ENCODE results near the gene TMPRSS3.

- no peak for TF ChIP-seq CTCF (IDR thresholded peaks at IDR 0.05)
- no peak for TF ChIP-seq EP300 (IDR thresholded peaks at IDR 0.05)
- no peak for TF ChIP-seq POLR2A (IDR thresholded peaks at IDR 0.05)
- no peak for TF ChIP-seq POLR2AphosphoS5 (IDR thresholded peaks at IDR 0.05)
Observed at GRCh38 chr21:42374864-42375499, 20.9 kb downstream of the TMPRSS3 start.
